HG03196 (cell line): ENCODE data around the gene CAMK2A.
"Not testable (repeated sequence)": the region's sequence is repeated elsewhere in the genome, so short reads cannot be mapped to it uniquely, and the experiment has no call there.

Experiments used
- ATAC-seq: cut with Tn5 transposase; IDR thresholded peaks from one replicate; pipeline ENCODE4 v1.9.1; 2021; ENCODE audit not compliant: unreplicated experiment

CAMK2A gene

GRCh38 chr5:150238646-150239045 lies 50.9 kb downstream of the CAMK2A start:
- no peak for ATAC-seq

- no peak for ATAC-seq
Measured at GRCh38 chr5:150236981-150237754, 52.4 kb downstream of the CAMK2A start.

- no peak for ATAC-seq
Measured at GRCh38 chr5:150236313-150236712, 53.3 kb downstream of the CAMK2A start.

- ATAC-seq, result no peak
Measured at GRCh38 chr5:150235500-150235854, 54.1 kb downstream of the CAMK2A start.

GRCh38 chr5:150234576-150235499 lies 54.7 kb downstream of the CAMK2A start:
- no peak for ATAC-seq

- not testable (repeated sequence) for ATAC-seq
Measured at GRCh38 chr5:150233706-150234105, 55.9 kb downstream of the CAMK2A start.

- ATAC-seq, result no peak
Measured at GRCh38 chr5:150230842-150231241, 58.7 kb downstream of the CAMK2A start.

- ATAC-seq, result no peak
Measured at GRCh38 chr5:150229571-150229970, 60.0 kb downstream of the CAMK2A start.

- no peak for ATAC-seq
Measured at GRCh38 chr5:150227606-150228273, 61.8 kb downstream of the CAMK2A start.

- no peak for ATAC-seq
Measured at GRCh38 chr5:150227036-150227435, 62.5 kb downstream of the CAMK2A start.

GRCh38 chr5:150224483-150225027 lies 65.0 kb downstream of the CAMK2A start:
- ATAC-seq, result no peak

GRCh38 chr5:150223474-150223873 lies 66.1 kb downstream of the CAMK2A start:
- ATAC-seq, result no peak

GRCh38 chr5:150222906-150223305 lies 66.7 kb downstream of the CAMK2A start:
- no peak for ATAC-seq

- no peak for ATAC-seq
Measured at GRCh38 chr5:150221471-150221870, 68.1 kb downstream of the CAMK2A start.

GRCh38 chr5:150219861-150220260 lies 69.7 kb downstream of the CAMK2A start:
- no peak for ATAC-seq

GRCh38 chr5:150219142-150219541 lies 70.4 kb downstream of the CAMK2A start:
- ATAC-seq, result no peak

- no peak for ATAC-seq
Measured at GRCh38 chr5:150218693-150219035, 70.9 kb downstream of the CAMK2A start.

GRCh38 chr5:150217873-150218692 lies 71.5 kb downstream of the CAMK2A start:
- no peak for ATAC-seq

- ATAC-seq, result no peak
Measured at GRCh38 chr5:150217038-150217437, 72.5 kb downstream of the CAMK2A start.
